Measurements from ENCODE around the gene AMPD1. TPM values are rescaled to one million over a fixed set of nuclear protein-coding genes. Genes with fewer than 3 reads are reported as not detected.

Gene AMPD1
- total RNA-seq, 2 experiments from 2014 or later: not detected

DNA sequence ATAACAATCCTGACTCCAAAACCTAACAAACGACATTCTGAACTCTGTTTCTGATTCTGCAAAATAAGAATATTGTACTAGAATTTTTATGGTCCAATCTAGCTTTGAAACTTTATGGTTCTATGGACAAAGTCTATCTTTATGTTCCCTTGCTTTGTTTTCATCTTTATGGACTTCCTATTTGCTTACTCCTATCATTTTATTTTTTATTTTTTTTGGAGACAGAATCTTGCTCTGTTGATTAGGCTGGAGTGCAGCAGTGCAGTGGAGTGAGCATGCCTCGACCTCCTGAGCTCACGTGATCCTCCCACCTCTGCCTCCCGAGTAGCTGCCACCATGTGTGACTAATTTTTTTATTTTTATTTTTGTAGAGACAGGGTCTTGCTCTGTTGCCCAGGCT, 17.6 kb upstream of the AMPD1 start:
- Mint-ChIP-seq H3K9me3 (no peaks in the 10 kb centered on the region), H3K27ac (no peak overlapping the region), H3K4me3 (no peak overlapping the region), H3K4me1 (ENCODE audit: low read depth) (peaks cover 21% of the 10 kb centered on the region), H3K27me3 (no peaks in the 10 kb centered on the region), H3K36me3 (ENCODE audit: low read depth) (peaks cover 84% of the 10 kb centered on the region)
- ATAC-seq (ENCODE audit: poor library complexity) (no peak), DNase-seq (no peak)
- Histone ChIP-seq H3K27ac (ENCODE audit: low read depth in 1 of 2, low read length in 2 of 2) (no peak overlapping the region), H3K27me3 (ENCODE audit: control insufficient read depth in 1 of 2, insufficient read depth in 2 of 2, low read length in 2 of 2) (no peaks in the 10 kb centered on the region), H3K9me3 (ENCODE audit: control insufficient read depth in 1 of 2, insufficient read depth in 1 of 2, low read length in 2 of 2) (no peaks in the 10 kb centered on the region), H3K36me3 (ENCODE audit: insufficient read depth, low read length) (peaks cover 60% of the 10 kb centered on the region), H3K4me3 (ENCODE audit: low read length) (no peak overlapping the region), H3K4me1 (ENCODE audit: insufficient read depth, low read length) (peaks cover 16% of the 10 kb centered on the region)
- intact Hi-C loops (cut with DNase I, micrococcal nuclease): loop anchor here in 1 of 2 experiments (10.0 kb wide), 1 partner anchor 368 kb away; no protein-coding TSS in a partner anchor
- ChIA-PET POLR2A (interaction anchor here (1.8 kb wide), 1 partner anchor 43 kb away, joined by 3 read pairs; the partner anchor contains the start of gene DENND2C), CTCF (no interaction called here)
- TF ChIP-seq, protein P1, sequence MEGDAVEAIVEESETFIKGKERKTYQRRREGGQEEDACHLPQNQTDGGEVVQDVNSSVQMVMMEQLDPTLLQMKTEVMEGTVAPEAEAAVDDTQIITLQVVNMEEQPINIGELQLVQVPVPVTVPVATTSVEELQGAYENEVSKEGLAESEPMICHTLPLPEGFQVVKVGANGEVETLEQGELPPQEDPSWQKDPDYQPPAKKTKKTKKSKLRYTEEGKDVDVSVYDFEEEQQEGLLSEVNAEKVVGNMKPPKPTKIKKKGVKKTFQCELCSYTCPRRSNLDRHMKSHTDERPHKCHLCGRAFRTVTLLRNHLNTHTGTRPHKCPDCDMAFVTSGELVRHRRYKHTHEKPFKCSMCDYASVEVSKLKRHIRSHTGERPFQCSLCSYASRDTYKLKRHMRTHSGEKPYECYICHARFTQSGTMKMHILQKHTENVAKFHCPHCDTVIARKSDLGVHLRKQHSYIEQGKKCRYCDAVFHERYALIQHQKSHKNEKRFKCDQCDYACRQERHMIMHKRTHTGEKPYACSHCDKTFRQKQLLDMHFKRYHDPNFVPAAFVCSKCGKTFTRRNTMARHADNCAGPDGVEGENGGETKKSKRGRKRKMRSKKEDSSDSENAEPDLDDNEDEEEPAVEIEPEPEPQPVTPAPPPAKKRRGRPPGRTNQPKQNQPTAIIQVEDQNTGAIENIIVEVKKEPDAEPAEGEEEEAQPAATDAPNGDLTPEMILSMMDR (IDR thresholded peaks at IDR 0.05): no peak

DNA sequence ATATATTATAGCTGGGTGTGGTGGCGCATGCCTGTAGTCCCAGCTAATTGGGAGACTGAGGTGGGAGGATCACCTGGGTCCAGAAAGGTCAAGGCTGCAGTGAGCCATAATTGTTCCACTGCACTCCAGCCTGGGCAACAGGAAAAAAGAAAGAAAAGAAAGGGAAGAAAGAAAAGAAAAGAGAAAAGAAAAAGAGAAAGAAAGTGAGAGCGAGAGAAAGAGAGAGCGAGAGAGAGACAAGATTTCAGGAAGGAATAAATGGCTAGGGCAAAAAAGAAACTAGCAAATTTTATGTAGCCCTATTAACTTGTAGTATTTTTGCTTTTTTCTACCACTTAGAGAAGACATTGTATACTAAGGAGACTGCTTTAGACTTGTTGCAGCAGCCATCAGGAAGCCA, 15.0 kb upstream of the AMPD1 start:
- TF ChIP-seq, protein P1 (IDR thresholded peaks at IDR 0.05): no peak
- H3K36me3 Mint-ChIP-seq (ENCODE audit: low read depth): peaks cover 85% of the 10 kb centered on the region
- H3K9me3 Mint-ChIP-seq: no peaks in the 10 kb centered on the region
- DNase-seq (no peak), ATAC-seq (ENCODE audit: poor library complexity) (no peak)
- H3K36me3 ChIP-seq (ENCODE audit: insufficient read depth, low read length): peaks cover 76% of the 10 kb centered on the region
- POLR2A ChIA-PET: no interaction called here
- H3K27me3 Mint-ChIP-seq: no peaks in the 10 kb centered on the region
- peaks cover 5% of the 10 kb centered on the region for H3K4me1 ChIP-seq (ENCODE audit: insufficient read depth, low read length)
- no peaks in the 10 kb centered on the region for H3K27me3 ChIP-seq (ENCODE audit: control insufficient read depth in 1 of 2, insufficient read depth in 2 of 2, low read length in 2 of 2)
- CTCF ChIA-PET: no interaction called here
- H3K27ac Mint-ChIP-seq: no peak overlapping the region
- no peak overlapping the region for H3K27ac ChIP-seq (ENCODE audit: low read depth in 1 of 2, low read length in 2 of 2)
- no peaks in the 10 kb centered on the region for H3K9me3 ChIP-seq (ENCODE audit: control insufficient read depth in 1 of 2, insufficient read depth in 1 of 2, low read length in 2 of 2)
- H3K4me3 ChIP-seq (ENCODE audit: low read length): no peak overlapping the region
- H3K4me1 Mint-ChIP-seq (ENCODE audit: low read depth): peaks cover 5% of the 10 kb centered on the region
- intact Hi-C loops (cut with DNase I, micrococcal nuclease): loop anchor here in 1 of 2 experiments (10.0 kb wide), 1 partner anchor 366 kb away; no protein-coding TSS in a partner anchor
- H3K4me3 Mint-ChIP-seq: no peak overlapping the region

DNA sequence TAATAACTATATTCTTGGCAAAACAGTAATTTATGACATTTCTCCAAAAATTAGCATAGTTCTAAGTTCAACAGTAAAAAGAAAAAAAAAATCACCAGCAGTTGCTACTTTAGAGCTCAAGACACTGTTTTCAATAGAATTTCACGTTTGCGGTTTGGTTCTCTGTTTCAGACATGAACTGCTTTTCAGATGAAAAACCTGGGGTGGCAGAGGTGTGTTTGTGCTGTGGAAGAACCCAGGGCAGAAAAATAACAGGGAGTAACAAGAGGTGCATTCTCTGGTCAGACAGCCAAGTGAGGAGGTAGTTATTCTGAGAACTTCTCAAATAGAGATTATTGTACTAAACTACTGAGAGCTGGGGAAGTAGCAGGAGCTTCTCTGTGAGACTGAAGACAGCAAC, 12.3 kb upstream of the AMPD1 start:
- H3K36me3 ChIP-seq (ENCODE audit: insufficient read depth, low read length): peaks cover 62% of the 10 kb centered on the region
- no peak for ATAC-seq (ENCODE audit: poor library complexity)
- H3K36me3 Mint-ChIP-seq (ENCODE audit: low read depth): peaks cover 70% of the 10 kb centered on the region
- TF ChIP-seq, protein P1 (IDR thresholded peaks at IDR 0.05): no peak
- intact Hi-C loops (cut with DNase I, micrococcal nuclease): no loop called here
- no peaks in the 10 kb centered on the region for H3K27me3 Mint-ChIP-seq
- H3K4me1 Mint-ChIP-seq (ENCODE audit: low read depth): no peaks in the 10 kb centered on the region
- H3K4me3 Mint-ChIP-seq: no peak overlapping the region
- no peak overlapping the region for H3K27ac ChIP-seq (ENCODE audit: low read depth in 1 of 2, low read length in 2 of 2)
- no peak overlapping the region for H3K27ac Mint-ChIP-seq
- ChIA-PET POLR2A (interaction anchor here (1.9 kb wide), 1 partner anchor 9 kb away, joined by 5 read pairs; the partner anchor contains the start of gene NRAS), CTCF (no interaction called here)
- H3K9me3 ChIP-seq (ENCODE audit: control insufficient read depth in 1 of 2, insufficient read depth in 1 of 2, low read length in 2 of 2): no peaks in the 10 kb centered on the region
- no peak overlapping the region for H3K4me3 ChIP-seq (ENCODE audit: low read length)
- H3K27me3 ChIP-seq (ENCODE audit: control insufficient read depth in 1 of 2, insufficient read depth in 2 of 2, low read length in 2 of 2): no peaks in the 10 kb centered on the region
- H3K4me1 ChIP-seq (ENCODE audit: insufficient read depth, low read length): no peaks in the 10 kb centered on the region
- no peaks in the 10 kb centered on the region for H3K9me3 Mint-ChIP-seq
- no peak for DNase-seq
